Stimulated activated CD8-positive, alpha-beta memory T cell treated with anti-CD3 and anti-CD28 coated beads, Interleukin-4, amount 100 ng/mL, for 24 hours (primary cell): ENCODE results near the gene PRSS21.

Experiments
- DNase-seq: peaks from one replicate; pipeline ENCODE4 v3.0.0-alpha.2; 2020; ENCODE audit warnings: low read depth

The PRSS21 gene

GRCh38 chr16:2816751-2817339 is at the start of gene PRSS21:
Gene PRSS21, plus strand, starts transcription at chr16:2817237. Its CDS starts 32 bp downstream, at chr16:2817269.
- peak; percentile 20 for DNase-seq

- DNase-seq, result no peak
Measured at GRCh38 chr16:2767891-2768290, 49.1 kb upstream of the PRSS21 start.

DNA sequence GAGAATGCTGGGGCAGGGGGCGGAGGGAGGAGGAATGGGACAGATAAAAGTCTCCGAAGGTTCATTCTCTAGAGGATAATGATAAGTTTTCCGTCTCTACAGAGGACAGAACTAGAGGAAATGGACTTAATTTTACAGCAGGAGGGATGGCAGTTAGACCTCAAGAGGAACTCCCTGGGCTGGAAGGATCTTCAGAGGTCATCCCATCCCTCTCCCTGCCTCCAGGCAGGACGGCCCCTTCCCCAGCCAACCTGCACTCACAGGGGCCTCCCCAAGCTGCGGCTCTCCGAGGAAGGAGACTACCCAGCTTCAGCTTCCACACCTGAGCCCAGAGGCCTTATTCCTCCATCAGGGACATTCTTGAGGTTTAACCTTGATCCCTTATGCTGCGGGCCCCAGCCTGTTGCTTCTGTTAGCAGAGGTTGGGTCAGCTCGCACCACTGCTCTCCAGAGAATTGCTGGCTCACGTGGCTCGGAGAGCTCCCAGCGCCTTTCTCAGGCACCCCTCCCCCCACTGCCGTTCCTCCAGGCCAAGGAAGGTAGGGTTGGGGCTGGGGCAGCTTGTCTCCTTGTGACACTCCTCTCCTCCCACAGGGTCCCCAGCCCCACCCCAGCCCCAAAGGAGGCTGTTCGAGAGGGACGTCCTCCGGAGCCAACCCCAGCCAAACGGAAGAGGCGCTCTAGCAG is 48.5 kb upstream of the PRSS21 start:
- no peak for DNase-seq

- DNase-seq, result no peak
Measured at GRCh38 chr16:2769100-2769529, 47.9 kb upstream of the PRSS21 start.

- no peak for DNase-seq
Measured at GRCh38 chr16:2769675-2770056, 47.4 kb upstream of the PRSS21 start.

DNA sequence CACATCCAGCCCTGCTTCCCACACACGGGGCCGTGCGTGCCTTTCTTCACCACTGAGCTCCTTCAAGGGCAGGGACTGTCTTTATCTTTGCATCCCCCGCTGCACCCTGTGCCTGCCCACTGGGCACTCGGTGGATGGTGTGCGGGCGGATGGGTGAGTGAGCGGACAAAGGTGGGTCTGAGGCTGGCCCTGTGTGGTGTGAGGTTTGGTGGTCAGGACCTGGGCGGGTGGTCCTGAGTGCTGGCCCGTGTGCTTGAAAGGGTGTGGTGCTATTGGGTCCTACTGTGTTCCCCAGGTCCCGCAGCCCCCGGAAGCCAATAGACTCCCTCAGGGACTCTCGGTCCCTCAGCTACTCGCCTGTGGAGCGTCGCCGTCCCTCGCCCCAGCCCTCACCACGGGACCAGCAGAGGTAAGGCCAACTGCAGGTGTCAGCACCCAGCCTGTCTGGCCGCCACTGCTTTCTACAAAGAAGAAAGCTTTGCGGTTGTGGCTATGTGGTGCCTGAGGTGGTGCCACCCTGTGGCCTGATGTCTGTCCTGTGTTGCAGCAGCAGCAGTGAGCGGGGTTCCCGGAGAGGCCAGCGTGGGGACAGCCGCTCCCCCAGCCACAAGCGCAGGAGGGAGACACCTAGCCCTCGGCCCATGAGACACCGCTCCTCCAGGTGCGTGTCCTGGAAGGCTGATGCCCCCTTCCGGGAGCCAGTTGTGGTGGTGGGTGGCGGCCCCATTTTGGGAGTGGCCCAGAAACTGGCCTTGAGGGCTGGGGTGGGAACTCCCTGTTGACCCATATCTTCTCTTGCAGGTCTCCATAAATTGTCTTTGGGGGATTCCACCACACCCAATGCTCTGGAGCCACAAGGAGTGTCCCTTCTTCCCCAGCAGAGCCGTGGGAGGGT is 46.7 kb upstream of the PRSS21 start:
- no peak for DNase-seq

GRCh38 chr16:2771496-2772402 is 45.3 kb upstream of the PRSS21 start:
- no peak for DNase-seq

DNA sequence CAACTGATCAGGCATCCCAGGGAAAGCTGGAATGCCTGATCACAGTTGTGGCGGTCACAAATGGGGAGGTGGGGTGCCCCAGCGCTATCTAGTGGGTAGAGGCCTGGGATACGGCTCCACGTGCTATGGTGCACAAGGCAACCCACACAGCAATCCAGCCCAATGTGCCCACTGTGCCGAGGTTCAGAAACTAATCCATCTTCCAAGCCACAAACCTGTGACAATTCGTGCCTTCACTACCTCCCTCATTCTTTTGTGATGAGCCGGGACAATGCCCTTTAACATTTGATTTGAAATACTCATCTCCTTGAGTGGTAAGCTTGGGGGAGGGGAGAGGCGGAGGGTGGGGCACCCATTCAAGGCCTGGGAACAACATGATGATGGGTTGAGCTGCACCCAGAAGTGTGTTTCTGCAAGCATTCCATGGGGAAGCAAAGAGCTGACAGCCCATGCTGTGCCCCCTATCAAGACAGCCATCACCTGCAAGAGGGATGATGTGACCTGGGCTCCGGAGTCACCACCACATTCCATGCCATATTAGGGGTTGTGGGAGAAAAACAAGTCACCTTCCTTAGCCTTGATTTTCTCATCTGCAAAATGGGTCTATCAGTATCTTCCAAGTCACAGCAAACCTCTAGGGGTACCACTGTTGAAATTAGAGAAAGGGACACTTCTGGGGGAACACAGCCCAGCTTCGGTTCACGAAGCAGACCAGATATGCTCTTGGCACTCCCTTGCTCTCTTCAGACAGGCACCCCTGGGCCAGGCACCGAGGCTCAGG is 43.7 kb upstream of the PRSS21 start:
- no peak for DNase-seq

- DNase-seq, result no peak
Measured at GRCh38 chr16:2774161-2774891, 42.7 kb upstream of the PRSS21 start.

DNA sequence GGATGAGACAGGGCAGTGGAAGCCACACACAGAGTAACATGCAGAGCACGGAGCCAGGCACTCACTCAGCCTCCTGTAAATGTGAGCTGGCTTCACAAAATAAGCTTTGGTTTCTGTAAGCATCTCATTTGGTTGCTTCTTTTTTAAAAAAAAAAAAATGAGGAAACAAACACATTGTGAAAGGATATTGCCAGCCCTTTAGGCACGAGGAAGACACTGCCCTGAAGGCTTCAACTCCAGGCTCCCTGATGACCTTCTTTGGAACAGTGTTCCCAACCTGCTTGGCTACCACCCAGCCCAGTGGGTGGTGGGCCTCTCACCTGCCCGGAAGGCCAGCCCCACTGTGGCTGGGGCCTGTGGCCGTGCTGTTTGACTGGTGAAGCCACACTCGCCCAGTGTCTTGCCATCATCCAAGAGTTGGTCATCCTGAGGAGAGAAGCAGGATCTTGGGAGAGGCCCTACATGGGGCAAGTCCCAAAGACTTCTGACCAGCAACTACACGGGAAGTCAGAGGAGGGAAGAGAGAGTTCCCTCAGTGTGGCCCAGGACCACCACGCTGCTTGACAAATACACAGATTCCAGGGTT is 41.8 kb upstream of the PRSS21 start:
- DNase-seq, result no peak

GRCh38 chr16:2775765-2776499 is 41.1 kb upstream of the PRSS21 start:
- DNase-seq, result no peak

DNA sequence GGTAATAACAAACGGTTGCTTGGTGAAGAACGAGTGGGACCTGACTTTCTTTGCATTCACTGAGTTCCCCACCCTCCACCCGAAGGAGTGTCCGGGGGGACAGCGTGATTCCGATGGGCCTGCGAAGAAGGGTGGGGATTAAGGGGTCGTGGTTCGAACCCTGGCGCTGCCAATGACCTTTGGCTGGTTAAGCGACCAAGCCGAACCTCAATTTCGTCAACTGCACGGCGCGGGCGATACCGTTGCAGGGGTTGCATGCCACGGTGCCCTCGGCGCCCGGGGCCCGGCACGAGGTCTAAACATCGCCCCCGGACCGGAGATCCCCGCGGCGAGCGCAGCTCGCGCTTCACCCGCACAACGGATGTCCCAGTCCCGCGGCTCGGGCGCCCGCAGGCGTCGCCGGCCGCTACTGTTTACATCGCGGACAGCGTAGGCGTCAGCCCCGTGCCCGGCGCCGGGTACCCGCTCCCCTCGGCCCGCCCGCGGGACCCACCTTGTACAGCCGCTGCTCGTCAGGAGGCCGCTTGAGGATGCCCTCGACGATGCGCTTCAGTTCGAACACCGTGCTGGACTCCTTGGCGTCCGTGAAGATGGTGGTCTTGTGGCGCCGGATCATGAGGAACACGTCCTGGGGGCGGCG is 40.4 kb upstream of the PRSS21 start:
- DNase-seq, result no peak

GRCh38 chr16:2777231-2777902 is 39.7 kb upstream of the PRSS21 start, which contains the start of gene ELOB:
Gene ELOB, minus strand, starts transcription at chr16:2777280. Its CDS starts 41 bp downstream, at chr16:2777239.
- DNase-seq, result peak; percentile 84

- no peak for DNase-seq
Measured at GRCh38 chr16:2777903-2778629, 39.0 kb upstream of the PRSS21 start.

- DNase-seq, result no peak
Measured at GRCh38 chr16:2778630-2778958, 38.4 kb upstream of the PRSS21 start.

DNA sequence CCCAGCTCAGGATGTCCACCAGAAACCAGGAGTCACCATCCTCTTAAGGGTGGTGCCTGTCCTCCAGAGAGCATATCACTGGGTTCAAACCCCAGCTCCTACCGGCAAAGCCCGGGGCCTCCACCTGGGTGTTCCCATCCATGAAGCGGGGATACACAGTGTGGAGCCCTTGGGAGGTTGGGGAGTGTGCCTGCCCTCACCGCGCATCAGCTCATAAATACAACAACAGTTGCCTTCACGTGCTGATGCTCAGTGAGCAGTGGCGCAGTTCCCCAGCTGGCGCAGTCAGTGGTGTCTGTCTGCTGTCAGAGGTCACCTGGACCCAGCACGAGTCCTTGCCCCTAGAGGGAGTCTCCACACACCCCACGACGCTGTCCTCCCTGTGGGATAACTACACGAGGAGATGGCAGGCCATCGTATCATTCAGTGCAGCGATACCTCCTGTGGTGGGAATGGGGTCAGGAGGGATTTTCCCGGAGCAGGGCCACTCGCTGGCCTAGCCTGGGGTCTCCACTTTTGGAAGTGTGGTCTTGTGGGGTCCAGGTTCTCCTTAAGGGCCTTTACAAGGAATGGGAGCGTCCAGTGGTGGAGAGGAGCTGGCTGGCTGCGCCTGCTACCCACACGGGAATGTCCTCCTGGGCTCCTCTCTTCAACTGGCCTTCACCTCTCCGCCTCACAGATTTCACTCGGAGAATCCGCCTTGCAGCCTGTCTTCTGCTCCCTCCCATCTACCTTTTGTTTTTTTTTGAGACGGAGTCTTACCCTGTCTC is 37.7 kb upstream of the PRSS21 start:
- no peak for DNase-seq
